Urinary bladder (tissue), 4 donors: ENCODE data around the gene DPP6. TPM values are rescaled to one million over a fixed set of nuclear protein-coding genes. Genes with fewer than 3 reads are reported as not detected.

ENCODE experiments used
- DNase-seq: peaks from one replicate; pipeline ENCODE4 v3.0.0-alpha.2; 2015; ENCODE audit errors: extremely low spot score
- H3K27ac ChIP-seq: one replicate; pipeline ENCODE4 v1.5.1; 2013; ENCODE audit warnings: low read depth, mild to moderate bottlenecking, moderate library complexity
- H3K36me3 ChIP-seq: one replicate; pipeline ENCODE4 v1.6.1; 2013; ENCODE audit warnings: mild to moderate bottlenecking, moderate library complexity; ENCODE audit not compliant: insufficient read depth
- H3K4me1 ChIP-seq: one replicate; pipeline ENCODE4 v1.6.1; 2013; ENCODE audit warnings: mild to moderate bottlenecking, moderate library complexity; ENCODE audit not compliant: insufficient read depth
- H3K4me3 ChIP-seq: one replicate; pipeline ENCODE4 v1.5.1; 2013; ENCODE audit warnings: low read depth, low read length
- WGBS: extraction: QIAGEN DNeasy Blood & Tissue Kit; methylation state at CpG from one replicate; pipeline ENCODE4 v1.1.7; 2013; 5-methylcytosine and 5-hydroxymethylcytosine counted together
- polyA plus RNA-seq: library from polyadenylated mRNA; stranded (reverse); fragments of 200-250 nt; gene quantifications from one replicate; pipeline ENCODE4 v1.2.3, GENCODE V29; 2013
- total RNA-seq: library from RNA; depleted of rRNA; stranded (reverse); fragments of >200 nt; gene quantifications from one replicate; pipeline ENCODE4 v1.2.3, GENCODE V29; 2014
- donor health status: healthy with polysubstance abuse.
- donor health status: healthy.

DPP6 gene
- total and polyA plus RNA-seq, 2 donors: 1.2 to 2.4 TPM

DNA sequence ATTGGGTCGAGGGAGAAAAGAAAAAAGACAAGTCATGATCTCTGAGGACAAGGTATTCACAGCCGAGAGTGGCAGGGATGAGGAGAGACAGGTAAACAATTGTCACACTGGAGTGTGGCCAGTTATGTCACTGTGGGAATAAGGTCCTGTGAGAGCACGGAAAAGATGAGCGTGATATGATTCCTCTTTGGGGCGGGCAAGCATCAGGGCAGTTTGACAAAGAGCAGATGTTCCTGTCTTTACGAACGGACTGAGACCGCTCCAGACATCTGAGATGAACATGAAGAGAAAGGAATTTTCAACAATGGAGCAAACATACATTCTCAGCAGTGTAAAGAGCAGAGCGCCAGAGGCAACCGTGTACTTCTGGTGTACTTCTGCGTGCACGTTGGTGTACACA, 278.1 kb downstream of the DPP6 start:
- DNase-seq: no peak
- 59% methylated on average over 12 of the region's 12 CpGs for WGBS
- no peak overlapping the region for H3K27ac ChIP-seq
- no peaks in the 10 kb centered on the region for H3K36me3 ChIP-seq
- H3K4me1 ChIP-seq: no peaks in the 10 kb centered on the region
- H3K4me3 ChIP-seq: no peak overlapping the region

DNA sequence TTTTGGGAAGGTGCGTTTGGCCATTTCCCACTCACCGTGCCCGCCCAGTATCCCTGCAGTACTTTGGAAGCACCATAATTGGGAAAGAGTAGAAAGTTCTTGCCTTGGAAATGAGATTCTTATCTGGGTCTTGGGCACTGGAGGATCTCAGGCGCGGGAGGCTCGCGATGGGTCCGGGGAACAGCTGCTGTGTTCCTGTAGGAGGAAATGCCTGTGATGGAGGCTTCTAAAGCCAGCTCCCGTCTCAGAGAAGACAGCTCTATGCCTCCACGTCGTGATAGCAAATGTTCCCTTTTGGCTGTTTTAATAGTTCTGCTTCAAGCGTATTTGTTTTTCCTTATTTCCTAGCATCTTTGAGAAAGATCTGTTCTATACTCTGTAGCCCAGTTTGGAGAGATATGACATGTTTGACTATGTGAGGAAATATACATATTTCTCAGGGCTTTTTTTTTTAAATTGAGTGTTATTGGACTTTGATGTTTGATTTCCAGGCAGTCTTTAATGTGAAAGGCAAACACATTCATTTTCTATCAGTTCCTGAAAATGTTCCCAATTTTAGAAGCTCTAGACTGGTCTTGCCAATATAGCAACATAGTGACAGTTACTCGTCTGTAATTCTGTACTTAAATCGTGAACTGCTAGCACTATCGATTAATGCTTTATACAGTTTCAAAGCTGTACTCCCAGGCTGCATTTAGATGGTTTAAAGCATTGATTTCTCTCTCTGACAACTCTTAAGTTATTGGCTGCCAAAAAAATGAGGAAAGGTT, 280.8 kb downstream of the DPP6 start:
- 76% methylated on average over 15 of the region's 15 CpGs for WGBS
- Histone ChIP-seq H3K4me3 (no peak overlapping the region), H3K4me1 (no peaks in the 10 kb centered on the region), H3K27ac (no peak overlapping the region), H3K36me3 (no peaks in the 10 kb centered on the region)
- no peak for DNase-seq

DNA sequence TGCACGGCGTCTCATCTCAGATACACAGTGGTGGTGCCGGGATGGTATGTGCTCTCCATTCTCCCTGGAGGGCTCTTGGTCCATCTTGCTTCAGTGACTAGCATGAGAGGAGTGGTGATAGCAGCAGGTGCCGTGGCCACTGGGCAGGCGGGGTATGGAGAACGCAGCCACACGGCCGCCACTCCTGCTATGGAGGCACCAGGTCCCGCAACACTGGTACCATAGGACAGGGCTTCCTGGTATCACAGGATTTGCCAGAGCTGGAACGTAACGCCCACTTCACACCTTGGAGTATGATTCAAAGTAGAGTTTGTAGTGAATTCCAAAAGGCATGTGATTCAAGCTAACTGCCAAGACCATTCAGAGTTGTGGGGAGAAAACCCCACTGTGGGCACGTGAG, 284.1 kb downstream of the DPP6 start:
- H3K27ac ChIP-seq: no peak overlapping the region
- H3K4me3 ChIP-seq: no peak overlapping the region
- H3K4me1 ChIP-seq: no peaks in the 10 kb centered on the region
- no peak for DNase-seq
- WGBS: 91% methylated on average over 12 of the region's 12 CpGs
- no peaks in the 10 kb centered on the region for H3K36me3 ChIP-seq

DNA sequence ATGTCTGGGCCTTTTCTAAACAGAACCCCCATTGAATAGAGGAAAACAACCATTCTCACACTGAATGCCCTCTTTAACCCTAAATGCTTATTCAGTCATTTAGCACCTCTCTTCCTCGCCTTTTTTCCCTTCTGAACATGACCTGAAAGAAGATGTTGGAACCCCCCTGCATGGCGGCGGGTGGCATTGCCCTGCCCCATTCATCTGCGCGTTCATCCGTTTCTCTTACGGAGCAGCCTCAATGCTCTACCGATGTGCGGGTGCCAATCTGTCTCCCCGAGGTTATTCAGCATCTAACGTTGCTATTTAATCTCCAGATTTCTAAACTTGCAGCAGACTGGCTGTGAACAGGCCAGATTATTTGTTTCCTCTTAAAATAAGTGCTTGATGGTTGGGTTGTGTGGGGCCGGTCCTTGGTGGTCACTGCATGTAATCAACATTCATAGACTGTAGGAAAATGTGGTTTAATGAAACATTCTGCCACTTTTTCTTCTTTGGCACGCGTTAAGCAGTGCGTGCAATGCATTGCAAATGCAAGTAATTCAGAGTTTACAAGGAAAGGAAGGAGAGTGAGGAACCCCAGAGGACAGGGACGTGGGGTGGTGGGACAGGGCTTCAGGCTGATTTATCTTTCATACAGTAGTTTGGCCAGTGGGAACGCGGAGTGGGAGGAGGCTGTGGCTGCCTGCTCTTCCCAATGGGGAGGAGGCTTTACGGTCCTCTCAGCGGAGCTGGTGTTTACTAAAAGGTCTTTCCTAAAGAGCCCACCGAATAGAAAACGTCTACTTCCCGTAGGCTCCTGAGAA, 286.7 kb downstream of the DPP6 start:
- DNase-seq: no peak
- H3K36me3 ChIP-seq: no peaks in the 10 kb centered on the region
- no peaks in the 10 kb centered on the region for H3K4me1 ChIP-seq
- no peak overlapping the region for H3K4me3 ChIP-seq
- 65% methylated on average over 23 of the region's 23 CpGs for WGBS
- no peak overlapping the region for H3K27ac ChIP-seq

DNA sequence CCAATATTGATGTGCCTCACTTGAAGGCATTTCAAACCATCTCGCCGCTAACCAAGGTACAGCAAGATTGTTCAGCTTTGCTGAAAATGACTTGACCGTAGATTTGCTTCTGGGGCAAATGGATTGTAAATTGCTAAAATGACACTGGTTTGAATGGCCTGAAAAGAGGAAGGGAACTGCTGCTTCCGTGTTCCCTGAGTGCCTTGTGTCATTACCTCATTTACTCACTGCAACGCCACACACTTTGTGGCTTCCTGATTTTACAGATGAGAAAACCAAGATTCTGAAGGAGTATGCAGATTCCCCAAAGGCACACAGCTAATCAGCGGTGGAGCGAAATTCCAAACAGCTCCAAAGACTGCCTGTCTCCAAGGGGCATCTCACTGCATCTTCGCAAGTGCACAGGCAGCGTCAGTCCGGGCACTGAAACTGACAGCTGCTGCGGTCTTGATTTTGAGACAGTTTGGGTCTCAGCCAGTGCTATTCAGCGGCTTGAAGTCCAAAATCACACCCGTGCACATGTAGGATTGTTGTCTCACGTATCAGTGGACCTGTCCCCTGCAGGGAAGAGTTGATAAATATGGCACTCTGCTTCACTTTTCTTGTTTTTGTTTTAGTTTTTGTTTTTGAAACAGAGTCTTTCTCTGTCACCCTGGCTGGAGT, 290.9 kb downstream of the DPP6 start:
- no peak overlapping the region for H3K27ac ChIP-seq
- 79% methylated on average over 14 of the region's 14 CpGs for WGBS

DNA sequence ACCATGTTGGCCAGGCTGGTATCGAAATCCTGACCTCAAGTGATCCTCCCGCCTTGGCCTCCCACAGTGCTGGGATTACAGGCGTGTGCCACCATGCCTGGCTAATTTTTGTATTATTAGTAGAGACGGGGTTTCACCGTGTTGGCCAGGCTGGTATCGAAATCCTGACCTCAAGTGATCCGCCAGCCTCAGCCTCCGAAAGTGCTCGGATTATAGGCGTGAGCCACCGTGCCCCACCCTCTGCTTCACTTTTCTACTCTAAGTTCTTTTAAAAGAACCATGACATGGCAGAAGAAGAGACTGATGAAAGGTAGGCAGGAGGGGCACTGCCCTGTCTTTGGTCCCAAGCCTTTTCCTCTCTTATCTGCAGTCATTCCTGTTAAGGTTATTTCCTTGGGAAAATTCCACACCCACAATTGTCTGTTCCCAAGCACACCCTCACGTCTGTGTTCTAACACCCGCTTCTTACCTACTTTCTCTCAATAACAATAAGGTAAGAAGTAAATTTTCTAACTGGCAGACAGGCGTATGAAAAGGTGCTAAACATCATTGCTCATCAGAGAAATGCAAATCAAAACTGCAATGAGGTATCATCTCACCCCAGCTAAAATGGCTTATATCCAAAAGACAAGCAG, 291.7 kb downstream of the DPP6 start:
- no peak overlapping the region for H3K4me3 ChIP-seq
- H3K36me3 ChIP-seq: no peaks in the 10 kb centered on the region
- H3K27ac ChIP-seq: no peak overlapping the region
- H3K4me1 ChIP-seq: no peaks in the 10 kb centered on the region
- WGBS: 90% methylated on average over 14 of the region's 14 CpGs
- no peak for DNase-seq

More for the DNA sequence above, 290.9 kb downstream of the DPP6 start:
- Histone ChIP-seq H3K4me1 (no peaks in the 10 kb centered on the region), H3K36me3 (no peaks in the 10 kb centered on the region), H3K4me3 (no peak overlapping the region)
- no peak for DNase-seq

DNA sequence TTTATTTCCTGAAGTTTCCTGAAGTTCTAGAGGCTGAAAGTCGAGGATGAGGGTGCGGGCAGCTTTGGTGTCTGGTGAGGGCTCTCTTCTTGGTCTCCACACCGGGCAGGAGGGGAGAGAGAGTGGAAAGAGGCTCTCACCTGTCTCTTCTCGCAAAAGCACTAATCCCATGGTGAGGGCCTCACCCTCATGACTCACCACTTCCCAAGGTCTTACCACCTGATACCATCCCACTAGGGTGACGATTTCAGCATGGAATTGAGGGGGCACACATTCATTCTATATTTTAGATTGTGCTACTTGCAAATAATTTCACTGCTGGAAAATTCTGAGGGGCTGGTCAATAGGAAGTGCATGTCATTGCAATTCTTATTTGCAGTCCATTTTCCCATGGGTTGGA, 292.9 kb downstream of the DPP6 start:
- DNase-seq: no peak
- H3K4me3 ChIP-seq: no peak overlapping the region
- H3K36me3 ChIP-seq: no peaks in the 10 kb centered on the region
- no peaks in the 10 kb centered on the region for H3K4me1 ChIP-seq
- WGBS: 79% methylated on average over 5 of the region's 5 CpGs
- no peak overlapping the region for H3K27ac ChIP-seq

DNA sequence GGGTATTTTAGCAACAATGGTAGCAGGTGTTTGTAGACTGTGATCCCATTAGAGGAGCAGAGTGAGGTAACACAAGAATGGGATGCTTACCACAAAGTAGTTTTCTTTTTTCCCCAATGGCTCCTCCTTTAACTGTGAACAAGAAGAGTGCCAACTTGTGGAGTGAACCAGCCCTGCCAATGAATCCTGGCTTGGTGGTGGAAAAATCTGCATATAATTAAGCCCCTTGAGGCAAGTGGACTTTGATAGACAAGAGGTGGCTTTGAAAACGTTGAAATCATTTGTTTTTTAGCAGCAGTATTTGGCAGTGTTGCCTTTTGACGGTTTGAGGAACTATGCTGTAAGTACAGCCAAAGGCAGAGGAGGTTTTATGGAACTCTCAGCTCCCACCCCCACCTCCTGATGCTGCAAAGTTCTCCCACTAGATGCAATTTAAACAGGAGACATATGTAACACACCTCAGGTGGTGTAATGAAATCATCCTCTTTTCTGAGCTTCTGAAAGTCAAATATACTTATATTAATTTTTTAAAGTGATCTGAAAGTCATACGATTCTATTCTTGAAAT, 295.6 kb downstream of the DPP6 start:
- Histone ChIP-seq H3K36me3 (no peaks in the 10 kb centered on the region), H3K27ac (no peak overlapping the region), H3K4me3 (no peak overlapping the region), H3K4me1 (no peaks in the 10 kb centered on the region)
- DNase-seq: no peak
- WGBS: 49% methylated on average over 3 of the region's 3 CpGs

DNA sequence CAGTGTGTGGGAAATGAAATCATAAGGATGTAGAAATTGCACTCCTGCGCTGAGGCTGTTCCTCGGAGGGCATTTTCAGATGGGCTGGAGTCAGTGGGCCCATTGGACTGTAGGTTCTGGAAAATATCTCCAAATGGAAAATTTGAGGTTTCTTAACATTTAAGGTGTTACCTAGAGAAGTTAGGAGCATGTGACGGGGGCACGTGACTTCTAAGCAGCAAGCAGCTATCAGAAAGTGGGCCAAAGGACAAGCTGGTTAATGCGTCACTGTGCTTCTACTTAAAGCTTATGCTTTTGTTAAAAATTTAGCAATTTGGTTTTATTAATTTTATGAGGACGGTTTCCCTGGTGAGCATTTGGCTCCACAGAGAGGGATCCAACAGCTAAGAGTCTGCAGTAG, 298.7 kb downstream of the DPP6 start:
- H3K27ac ChIP-seq: no peak overlapping the region
- no peak for DNase-seq
- no peaks in the 10 kb centered on the region for H3K36me3 ChIP-seq
- 90% methylated on average over 6 of the region's 6 CpGs for WGBS
- no peaks in the 10 kb centered on the region for H3K4me1 ChIP-seq
- no peak overlapping the region for H3K4me3 ChIP-seq

DNA sequence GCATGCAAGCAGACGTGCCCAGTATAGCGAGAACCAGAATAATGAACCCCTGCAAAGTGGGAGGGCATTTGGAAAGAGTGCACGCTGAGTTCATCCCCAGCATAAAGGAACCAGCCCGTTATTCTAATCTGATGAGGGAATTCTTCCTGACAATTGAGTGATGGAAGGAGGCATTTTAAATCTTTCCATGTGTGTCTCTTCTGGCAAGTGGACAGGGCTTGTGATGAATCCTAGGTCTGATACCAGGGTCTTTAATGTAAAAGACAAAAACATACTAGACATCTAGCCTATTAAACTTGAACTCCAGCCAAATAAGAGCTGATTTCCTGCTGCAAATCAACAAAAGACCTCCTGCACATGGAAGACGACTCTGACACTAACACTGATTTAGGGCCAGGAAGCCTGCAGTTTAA, 301.2 kb downstream of the DPP6 start:
- 25% methylated on average over 5 of the region's 5 CpGs for WGBS
- H3K27ac ChIP-seq: no peak overlapping the region
- no peaks in the 10 kb centered on the region for H3K4me1 ChIP-seq
- no peak for DNase-seq
- H3K36me3 ChIP-seq: no peaks in the 10 kb centered on the region
- no peak overlapping the region for H3K4me3 ChIP-seq

DNA sequence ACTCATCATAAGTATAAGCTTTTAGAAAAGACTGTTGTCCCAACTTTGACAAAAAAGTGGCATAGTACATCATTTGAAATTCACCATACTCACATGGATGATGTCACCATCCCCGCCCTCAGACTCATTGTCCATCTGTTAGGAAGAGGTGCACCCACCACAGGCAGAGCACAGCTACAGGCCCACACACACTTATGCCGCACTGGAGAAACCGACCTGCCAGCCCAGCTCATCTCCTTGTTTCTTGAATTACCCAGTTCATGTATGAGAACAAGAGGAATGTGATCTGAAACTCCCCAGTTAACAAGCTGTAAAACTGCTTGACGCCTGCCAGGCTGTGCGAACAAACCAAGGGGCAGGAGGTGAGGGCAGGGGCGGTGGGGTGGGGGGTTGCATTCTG, 312.0 kb downstream of the DPP6 start:
- H3K4me3 ChIP-seq: no peak overlapping the region
- no peaks in the 10 kb centered on the region for H3K4me1 ChIP-seq
- no peak for DNase-seq
- H3K27ac ChIP-seq: no peak overlapping the region
- H3K36me3 ChIP-seq: no peaks in the 10 kb centered on the region
- 52% methylated on average over 6 of the region's 6 CpGs for WGBS

DNA sequence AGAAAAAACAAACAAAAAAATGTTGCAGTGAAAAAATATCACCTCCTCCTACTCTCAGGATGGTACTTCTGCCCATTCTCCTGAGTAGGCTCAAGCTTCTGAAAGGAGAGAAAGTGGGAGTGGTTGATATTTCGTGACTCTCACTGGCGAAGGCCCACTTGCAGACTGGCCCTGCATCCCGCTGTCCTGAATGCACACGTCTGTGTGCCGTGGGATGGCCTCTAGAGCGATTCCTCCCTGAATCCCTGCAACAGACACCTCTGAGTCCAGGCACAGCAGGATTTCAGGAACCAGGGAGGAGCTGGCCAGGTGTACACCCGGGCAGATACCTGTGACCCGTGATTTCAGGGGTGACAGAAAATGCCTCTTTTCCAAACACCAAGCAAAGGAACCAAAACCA, 319.2 kb downstream of the DPP6 start:
- H3K36me3 ChIP-seq: no peaks in the 10 kb centered on the region
- WGBS: 70% methylated on average over 8 of the region's 8 CpGs
- H3K27ac ChIP-seq: no peak overlapping the region
- DNase-seq: no peak
- H3K4me3 ChIP-seq: no peak overlapping the region
- H3K4me1 ChIP-seq: no peaks in the 10 kb centered on the region

DNA sequence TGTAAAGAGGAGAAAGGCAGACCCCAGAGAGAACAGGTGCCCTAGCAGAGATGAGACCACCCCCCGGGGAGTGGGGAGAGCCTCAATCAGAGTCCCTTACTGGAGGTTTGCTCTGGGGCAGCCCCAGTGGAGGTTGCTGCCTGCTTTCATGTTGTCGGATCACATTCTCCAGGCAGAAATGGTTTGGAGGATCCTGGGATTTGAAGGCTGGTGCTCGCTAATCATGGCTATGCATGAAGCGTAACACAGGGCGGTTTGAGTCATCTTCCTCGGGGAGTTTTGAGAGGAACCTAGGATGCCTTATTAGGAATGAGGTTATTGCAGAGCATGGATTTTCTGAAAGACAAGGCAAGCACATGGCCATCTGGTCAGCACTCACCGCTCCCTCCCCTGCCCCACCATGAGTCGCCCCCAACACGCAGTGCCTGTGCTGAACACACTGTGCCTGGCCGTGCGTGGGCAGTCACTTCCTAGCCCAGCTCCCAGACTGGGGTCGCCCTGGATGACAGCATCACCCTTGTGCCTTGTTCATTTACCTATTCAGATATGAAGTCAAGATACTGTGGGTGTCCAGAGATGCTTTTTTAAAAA, 319.9 kb downstream of the DPP6 start:
- no peak for DNase-seq
- no peaks in the 10 kb centered on the region for H3K36me3 ChIP-seq
- 72% methylated on average over 12 of the region's 12 CpGs for WGBS
- no peaks in the 10 kb centered on the region for H3K4me1 ChIP-seq
- no peak overlapping the region for H3K4me3 ChIP-seq
- no peak overlapping the region for H3K27ac ChIP-seq
